ENCODE results near the gene C5AR1.
"Not testable (repeated sequence)": the region's sequence is repeated elsewhere in the genome, so short reads cannot be mapped to it uniquely, and the experiment has no call there.

The C5AR1 gene

DNA sequence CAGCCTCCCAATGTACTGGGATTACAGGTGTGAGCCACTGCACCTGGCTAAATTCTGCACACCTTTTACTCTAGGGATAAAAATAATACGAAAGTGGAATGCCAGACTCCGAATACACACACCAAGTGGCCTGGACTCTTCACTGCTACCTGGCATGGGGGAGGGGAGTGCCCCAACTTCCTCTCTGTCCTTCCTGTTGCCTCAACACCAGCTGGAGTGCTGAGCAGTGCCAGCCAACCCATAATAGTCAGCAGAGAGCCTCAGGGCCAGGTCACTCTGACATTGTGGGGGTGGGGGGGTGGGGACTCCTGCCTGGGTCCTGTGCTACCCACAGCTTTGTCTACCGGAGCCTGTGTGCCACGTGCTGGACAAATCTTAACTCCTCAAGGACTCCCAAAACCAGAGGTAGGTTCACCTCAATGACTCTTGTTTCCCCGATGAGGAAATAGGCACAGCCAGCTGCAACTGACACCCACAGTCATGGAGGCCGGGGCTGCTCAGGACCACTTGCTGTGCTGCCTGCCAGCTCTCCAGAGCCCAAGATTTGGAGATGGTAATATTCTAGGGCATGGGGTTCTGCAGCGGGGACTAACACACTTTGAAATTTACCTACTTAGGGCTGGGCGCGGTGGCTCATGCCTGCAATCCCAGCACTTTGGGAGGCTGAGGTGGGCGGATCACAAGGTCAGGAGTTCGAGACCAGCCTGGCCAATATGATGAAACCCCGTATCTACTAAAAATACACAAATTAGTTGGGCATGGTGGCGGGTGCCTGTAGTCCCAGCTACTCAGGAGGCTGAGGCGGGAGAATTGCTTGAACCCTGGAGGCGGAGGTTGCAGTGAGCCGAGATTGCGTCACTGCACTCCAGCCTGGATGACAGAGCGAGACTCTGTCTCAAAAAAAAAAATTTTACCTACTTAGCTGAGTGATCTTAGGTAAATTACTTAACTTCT lies 27.4 kb downstream of the C5AR1 start:
- peak; percentile 59 for DNase-seq

DNA sequence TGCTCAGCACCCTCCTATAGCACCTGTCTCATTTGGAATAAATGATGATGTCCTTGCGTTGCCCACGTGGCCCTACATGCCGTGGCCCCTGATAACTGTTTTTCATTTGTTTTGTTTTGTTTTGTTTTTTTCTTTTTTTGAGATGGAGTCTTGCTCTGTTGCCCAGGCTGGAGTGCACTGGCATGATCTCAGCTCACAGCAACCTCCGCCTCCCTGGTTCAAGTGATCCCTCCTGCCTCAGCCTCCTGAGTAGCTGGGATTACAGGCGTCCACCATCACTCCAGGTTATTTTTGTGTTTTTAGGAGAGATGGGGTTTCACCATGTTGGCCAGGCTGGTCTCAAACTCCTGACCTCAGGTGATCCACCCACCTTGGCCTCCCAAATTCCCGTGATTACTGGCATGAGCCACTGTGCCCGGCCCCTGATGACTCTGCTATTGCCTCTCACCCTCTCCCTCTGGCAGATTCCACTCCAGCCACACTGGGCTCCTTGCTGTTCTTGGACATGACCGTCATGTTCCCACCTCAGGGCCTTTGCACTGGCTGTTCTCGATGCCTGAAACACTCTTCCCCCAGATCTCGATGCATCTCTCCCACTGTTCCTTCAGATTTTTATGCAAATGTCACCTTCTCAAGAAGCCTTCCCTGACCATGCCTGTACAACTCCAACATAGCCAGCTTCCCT lies 29.7 kb downstream of the C5AR1 start:
- DNase-seq, result no peak

DNA sequence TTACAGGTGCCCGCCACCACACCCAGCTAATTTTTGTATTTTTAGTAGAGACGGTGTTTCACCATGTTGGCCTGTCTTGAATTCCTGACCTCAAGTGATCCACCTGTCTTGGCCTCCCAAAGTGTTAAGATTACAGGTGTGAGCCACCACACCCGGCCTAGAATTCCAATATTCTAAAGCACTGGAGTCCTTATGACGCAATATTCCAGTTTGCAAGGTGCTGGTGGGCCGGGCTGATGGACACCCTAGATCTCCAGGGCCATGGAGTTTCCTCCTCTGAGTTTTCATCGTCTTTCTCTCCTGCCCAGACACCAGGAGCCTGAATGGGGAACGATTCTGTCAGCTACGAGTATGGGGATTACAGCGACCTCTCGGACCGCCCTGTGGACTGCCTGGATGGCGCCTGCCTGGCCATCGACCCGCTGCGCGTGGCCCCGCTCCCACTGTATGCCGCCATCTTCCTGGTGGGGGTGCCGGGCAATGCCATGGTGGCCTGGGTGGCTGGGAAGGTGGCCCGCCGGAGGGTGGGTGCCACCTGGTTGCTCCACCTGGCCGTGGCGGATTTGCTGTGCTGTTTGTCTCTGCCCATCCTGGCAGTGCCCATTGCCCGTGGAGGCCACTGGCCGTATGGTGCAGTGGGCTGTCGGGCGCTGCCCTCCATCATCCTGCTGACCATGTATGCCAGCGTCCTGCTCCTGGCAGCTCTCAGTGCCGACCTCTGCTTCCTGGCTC lies 31.0 kb downstream of the C5AR1 start:
- no peak for DNase-seq

DNA sequence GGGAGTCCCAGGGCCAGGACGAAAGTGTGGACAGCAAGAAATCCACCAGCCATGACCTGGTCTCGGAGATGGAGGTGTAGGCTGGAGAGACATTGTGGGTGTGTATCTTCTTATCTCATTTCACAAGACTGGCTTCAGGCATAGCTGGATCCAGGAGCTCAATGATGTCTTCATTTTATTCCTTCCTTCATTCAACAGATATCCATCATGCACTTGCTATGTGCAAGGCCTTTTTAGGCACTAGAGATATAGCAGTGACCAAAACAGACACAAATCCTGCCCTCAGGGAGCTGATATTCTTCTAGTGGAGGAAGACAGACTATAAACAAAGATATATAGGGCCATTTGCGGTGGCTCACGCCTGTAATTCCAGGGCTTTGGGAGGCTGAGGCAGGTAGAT lies 32.1 kb downstream of the C5AR1 start:
- no peak for DNase-seq

DNA sequence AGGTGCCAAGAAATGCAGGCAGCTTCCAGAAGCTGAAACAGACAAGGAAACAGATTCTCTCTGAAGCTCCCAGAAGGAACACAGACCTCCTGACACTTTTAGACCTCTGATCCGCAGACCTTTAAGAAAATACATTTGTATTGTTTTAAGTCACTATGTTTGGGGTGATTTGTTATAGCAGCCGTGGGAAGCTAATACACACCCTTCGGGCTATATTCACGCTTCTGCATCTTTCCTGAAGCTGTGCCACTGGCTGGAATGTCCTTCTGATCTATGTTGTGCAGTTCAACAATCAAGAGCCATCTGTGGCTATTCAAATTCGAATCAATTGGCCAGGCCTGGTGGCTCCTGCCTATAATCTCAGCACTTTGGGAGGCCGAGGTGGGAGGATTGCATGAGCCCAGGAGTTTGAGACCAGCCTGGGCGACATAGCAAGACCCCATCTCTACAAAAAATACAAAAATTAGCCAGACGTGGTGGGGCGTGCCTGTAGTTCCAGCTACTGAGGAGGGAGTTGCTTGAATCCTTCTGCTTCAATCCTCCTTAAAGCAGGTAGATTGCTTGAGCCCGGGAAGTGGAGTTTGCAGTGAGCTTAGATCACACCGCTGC lies 33.6 kb downstream of the C5AR1 start:
- DNase-seq, result no peak

DNA sequence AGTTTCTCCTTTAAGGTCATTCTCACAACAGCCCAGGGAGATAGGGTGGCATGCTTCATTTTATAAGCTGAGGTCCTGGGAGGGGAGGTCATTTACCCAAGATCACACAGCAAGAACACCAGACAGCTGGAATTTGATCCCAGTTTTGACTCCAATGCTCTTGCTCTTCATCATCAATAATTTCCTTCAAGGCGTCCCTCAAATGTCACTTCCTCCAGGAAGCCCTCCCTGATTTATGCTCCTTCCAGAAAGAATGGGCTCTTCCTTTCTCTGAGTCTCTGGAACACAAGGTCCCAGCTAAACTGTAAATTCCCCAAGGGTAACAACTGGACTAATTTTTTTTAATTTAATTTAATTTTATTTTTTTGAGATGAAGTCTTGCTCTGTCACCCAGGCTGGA lies 34.8 kb downstream of the C5AR1 start:
- DNase-seq, result no peak

DNA sequence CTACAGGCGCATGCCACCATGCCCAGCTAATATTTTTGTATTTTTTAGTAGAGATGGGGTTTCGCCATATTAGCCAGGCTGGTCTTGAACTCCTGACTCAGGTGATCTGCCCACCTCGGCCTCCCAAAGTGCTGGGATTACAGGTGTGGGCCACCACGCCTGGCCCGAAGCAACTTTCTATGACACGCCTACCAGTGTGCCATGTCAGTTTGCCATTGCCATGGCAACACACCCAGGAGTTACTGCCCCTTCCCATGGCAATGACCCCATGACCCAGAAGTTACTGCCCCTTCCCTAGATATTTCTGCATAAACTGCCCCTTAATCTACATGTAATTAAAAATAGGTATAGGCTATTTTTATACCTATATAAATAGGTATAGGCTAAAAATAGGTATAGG lies 36.4 kb downstream of the C5AR1 start:
- not testable (repeated sequence) for DNase-seq

DNA sequence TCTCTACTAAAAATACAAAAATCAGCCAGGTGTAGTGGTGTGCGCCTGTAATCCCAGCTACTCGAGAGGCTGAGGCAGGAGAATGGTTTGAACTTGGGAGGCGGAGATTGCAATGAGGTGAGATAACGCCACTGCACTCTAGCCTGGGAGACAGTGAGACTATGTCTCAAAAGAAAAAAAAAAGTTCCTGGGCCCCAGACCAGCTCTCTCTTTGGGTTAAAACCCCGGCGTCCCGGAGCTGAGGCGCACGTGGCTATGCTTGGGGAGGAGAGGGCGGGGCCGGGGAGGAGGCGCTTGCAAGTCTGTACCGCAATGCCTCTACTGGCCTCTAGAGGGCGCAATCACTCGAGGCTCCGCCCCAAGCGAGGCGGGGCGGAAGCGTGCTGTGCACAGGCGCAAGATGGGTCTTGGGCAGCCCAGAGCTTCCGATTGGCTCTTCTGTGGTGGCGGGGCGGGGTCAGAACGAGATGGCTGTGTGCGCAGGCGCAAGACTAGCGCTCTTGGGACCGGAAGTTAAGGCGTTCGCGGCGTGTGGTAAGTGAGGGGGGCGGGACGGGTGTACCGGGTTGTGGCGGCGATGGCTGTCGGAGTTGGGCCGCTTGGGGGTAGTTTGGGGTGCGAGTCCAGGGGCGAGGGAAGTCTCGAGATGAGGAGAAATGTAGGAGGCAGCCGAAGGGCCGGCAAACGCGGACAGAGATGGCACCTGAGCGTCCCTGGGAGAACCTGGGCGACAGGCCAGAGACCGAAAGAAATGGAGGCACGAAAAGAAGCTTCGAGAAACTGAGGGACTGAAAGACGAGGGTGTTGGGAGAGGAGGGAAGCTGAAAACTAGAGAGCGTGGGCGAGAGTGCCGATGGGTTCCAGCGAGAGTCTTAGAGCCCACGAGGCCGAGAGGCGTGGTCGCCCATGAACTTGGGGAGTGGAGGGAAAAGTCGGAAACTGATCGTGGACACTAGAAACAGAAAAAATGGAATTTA lies 39.4 kb downstream of the C5AR1 start, which contains the start of gene DHX34:
Gene DHX34 (plus strand): TSS at position 497 of the 977 bp plus-strand sequence. CDS start 3,716 bp downstream, outside the sequence.
- peak; percentile 98 for DNase-seq

DNA sequence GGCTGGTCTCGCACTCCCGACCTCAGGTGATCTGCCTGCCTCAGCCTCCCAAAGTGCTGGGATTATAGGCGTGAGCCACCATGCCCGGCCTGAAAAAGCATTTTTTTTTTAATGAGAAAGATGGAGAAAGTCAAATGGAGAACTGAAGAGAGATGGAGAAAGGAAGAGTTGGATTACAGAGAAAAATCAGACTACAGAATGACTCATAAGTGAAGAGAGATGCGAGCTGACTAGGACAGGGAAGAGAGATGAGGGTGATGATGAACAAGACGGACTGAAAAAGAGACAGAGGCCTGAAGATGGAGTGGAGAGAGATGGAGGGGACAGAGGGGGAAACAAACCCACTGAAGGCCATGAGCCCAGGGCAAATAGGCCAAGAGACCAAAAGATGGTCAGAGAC lies 41.0 kb downstream of the C5AR1 start:
- DNase-seq, result no peak

DNA sequence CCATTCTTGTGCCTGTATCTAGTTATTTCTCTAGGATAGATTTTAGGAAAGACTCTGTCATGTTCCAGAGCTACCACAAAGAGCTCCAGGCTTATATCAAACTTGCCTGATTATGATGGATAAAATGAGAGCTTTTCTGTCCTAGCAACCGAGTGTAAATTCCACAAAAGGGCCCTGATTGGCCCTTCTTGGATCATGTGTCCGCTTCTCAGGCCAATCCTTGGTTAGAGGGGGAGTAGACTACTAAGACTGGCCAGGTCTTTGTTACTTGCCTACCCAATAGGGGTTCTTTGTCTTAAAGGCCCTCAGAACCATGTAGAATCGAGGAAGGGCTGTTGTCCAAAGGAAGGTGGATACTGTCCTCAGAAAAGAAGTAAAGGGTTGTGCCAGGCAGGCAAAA lies 41.9 kb downstream of the C5AR1 start:
- no peak for DNase-seq

DNA sequence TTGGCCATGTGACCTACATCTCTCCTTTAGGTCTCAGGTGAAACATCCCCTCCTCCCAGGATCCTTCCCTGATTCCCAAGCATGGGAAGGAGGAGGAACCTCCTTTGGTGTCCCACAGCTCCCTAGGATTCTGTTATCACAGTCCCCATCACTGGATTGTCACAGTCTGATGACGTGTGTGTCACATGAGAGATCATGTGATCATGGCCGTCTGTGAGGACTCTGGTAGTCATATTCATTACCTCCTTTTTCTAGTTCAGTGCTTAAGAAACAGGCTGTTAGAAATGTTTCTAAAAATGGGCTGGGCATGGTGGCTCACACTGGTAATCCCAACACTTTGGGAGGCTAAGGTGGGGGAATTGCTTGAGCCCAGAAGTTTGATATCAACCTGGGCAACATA lies 42.4 kb downstream of the C5AR1 start:
- DNase-seq, result no peak

DNA sequence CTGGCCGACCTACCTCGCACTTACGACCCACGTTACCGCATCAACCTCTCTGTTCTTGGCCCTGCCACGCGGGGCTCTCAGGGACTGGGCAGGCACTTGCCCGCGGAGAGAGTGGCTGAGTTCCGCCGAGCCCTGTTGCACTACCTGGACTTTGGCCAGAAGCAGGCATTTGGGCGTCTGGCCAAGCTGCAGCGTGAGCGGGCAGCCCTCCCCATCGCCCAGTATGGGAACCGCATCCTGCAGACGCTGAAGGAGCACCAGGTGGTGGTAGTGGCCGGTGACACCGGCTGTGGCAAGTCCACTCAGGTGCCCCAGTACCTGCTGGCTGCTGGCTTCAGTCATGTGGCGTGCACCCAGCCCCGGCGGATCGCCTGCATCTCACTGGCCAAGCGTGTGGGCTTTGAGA lies 43.6 kb downstream of the C5AR1 start:
- peak; percentile 18 for DNase-seq

DNA sequence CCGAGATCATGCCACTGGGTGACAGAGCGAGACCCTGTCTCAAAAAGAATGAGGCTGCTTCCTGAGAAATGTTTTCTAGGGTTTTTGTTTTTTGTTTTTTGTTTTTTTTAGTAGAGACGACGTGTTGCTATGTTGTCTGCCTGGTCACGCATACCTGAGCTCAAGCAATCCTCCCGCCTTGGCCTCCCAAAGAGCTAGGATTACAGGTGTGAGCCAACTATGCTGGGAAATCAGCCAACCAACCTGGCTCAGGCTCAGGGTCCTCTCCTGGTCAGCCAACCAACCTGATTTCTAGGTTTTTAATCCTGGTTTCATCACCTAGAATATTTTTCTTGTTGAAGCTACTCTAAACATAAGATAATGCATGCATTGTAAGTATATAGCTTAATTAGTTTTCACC lies 47.2 kb downstream of the C5AR1 start:
- no peak for DNase-seq

DNA sequence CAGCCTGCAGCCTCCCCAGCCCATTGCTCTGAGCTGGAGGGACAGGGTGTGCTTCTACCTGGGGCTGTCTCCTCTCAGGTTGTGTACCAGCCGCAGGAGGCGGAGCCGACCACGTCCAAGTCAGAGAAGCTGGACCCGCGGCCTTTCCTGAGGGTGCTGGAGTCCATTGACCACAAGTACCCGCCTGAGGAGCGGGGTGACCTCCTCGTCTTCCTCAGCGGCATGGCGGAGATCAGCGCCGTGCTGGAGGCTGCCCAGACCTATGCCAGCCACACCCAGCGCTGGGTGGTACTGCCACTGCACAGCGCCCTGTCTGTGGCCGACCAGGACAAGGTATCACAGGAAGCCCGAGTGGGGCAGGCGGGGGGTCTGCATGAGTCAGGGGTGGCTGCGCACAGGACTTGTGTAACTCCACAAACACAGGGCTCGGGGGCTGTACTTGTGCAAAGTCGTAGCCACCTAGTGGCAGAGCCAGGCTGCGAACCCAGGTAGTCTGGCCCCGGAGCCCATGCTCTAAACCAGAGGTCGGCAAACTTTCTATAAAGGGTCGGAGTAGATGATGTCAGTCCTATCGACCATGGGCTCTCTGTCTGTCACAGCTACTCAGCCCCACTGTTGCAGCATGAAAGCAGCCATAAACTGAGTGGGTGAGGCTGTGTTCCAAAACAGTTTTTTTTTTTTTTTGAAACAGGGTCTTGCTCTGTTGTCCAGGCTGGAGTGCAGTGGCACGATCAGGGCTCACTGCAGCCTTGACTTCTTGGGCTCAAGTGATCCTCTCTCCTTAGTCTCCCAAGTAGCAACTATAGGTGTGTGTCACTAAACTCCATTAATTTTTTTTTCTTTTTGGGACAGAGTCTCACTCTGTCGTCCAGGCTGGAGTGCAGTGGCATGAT lies 48.4 kb downstream of the C5AR1 start:
- DNase-seq, result no peak

DNA sequence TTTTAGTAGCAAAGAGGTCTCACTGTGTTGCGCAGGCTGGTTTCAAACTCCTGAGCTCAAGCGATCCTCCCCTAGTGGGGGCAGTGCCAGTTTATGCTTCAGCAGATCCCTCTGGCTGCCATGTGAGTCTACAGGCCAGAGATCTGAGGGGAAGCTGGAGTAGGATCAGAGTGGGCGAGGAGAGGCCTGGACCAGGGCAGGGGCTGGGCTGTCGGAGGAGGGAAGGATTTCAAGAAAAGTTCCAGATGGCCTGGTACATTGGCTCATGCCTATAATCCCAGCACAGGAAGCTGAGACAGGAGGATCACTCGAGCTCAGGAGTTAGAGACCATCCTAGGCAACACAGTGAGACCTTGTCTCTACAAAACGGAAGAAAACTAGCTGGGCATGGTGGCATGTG lies 49.3 kb downstream of the C5AR1 start:
- DNase-seq, result no peak

DNA sequence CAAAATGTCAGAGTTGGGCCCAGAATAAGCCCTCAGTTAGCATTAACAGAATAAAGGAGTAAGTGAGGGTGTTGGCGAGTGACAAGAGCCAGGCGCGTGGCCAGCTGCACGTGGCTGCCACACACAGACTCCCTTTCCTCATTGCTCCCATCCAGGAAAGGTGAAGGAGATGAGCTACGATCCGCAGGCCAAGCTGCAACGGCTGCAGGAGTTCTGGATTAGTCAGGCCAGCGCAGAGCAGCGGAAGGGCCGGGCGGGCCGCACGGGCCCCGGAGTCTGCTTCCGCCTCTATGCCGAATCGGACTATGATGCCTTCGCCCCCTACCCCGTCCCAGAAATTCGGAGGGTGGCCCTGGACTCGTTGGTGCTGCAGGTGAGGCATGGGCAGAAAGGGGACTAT lies 52.7 kb downstream of the C5AR1 start:
- no peak for DNase-seq

DNA sequence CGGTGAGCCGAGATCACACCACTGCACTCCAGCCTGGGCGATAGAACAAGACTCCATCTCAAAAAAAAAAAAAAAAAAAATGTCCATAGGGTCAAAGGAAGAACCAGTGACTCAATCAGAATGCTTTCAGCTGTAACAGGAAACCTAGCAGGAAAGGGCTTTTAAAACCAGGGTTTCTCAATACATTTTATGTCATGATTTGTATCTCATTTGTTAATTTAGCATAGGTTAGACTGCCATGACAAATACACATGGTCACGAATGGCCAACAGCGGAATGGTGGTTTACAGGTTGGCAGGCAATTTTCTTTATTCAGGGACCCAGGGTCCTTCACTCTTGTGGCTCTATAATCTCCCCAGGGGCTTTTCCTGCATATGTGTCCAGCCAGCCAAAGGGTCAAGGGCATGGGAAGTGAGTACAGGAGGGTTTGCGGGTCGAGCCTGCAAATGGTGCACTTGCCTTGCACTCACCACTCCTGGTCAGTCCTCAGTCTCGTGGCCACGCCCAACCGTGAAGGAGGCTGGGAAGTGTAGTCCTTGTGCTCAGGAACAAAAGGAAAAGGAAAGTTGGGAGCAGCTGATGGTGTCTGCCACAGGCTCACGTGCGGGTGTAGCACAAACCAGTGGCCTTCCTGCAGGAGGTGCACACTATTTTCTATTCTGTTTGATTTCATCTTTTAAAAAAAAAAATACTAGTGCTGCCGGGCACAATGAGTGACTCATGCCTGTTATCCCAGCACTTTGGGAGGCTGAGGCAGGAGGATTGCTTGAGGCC lies 54.3 kb downstream of the C5AR1 start:
- DNase-seq, result no peak

DNA sequence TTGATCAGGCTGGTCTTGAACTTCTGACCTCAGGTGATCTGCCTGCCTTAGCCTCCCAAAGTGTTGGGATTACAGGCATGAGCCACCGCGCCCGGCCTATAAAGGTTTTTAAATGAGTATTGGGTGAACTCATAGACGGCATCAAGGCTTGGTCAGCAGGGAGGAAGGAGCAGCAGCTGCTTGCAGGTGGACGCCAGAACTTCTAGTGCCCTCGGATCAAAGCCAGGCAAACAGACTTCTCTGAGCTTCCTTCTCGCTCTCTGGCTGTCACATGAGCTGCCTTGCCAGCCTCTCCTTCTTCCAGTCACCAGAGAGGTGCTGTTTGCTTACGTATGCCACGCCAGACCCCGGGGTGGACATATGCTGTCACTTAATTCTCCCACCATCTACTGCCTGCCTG lies 55.8 kb downstream of the C5AR1 start:
- DNase-seq, result not testable (repeated sequence)

DNA sequence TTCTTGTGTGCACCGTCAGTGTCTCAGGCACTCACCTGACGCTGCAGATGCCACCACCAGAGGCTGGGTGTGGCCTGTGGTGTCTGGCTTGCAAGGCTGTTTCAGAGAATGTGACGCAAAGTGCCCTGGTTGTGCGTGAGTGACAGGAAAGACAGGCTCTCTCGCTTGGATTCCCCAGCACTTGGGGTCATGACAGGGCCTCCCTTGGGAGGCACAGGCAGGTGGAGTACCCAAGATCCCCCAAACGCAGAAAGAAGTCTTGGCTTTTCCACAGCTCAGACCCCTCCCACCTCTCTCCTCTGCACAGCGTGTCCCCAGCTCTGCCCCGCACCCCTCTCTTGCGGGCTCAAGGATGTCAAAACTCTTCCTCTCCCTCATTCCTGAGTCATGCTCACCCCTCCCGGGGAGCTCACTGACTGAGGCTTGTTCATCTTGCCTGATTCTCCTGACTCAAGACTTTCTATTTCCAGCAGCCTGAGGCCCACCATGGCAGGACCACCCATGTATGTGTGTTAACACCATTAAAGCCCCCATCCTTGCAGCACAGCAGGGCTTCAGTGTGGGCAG lies 60.5 kb downstream of the C5AR1 start:
- no peak for DNase-seq

DNA sequence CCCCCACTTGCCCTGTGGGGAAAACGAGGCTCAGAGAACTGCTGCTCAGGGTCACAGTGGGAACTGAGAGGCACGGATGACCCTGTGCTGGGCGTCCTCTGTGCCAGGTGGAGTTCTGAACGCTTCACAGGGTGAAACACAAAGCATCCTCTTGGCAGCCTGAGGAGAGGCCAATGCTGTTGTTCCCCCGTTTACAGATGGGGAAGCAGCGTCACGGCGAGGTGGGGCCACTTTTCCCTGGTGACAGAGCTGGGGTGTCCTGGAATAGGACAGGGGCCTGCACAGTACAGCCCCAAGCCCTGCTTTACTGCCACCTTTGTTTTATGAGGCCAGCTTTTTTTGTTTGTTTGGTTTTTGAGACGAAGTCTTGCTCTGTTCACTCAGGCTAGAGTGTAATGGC lies 61.6 kb downstream of the C5AR1 start:
- DNase-seq, result no peak
